HepG2 (cell line): ENCODE results near the gene TNPO3. TPM values are rescaled to one million over a fixed set of nuclear protein-coding genes. Genes with fewer than 3 reads are reported as not detected.

ENCODE experiments used
- ATAC-seq: fragments of 200-7000 bp; cut with Tn5 transposase; 3 replicates; pipeline ENCODE4 v1.9.1; 2020; ENCODE audit warnings: mild to moderate bottlenecking, moderate library complexity
- BruUV-seq: library from RNA; stranded (reverse); fragments of 400-500 nt; replicated peaks from 2 replicates; lab custom pipeline; 2021; lab: Mats Ljungman, UMichigan
- CTCF ChIA-PET: fragments of 300-600 bp; formaldehyde crosslinking; extraction: SDS; loops from one replicate; lab custom pipeline; 2021; ENCODE audit warnings: low total read pairs, inconsistent platforms, low intra/inter-chr PET ratio; lab: Yijun Ruan, JAX
- POLR2A ChIA-PET: fragments of 350-600 bp; sonication (Branson Sonifier 250); formaldehyde crosslinking; loops from one replicate; lab custom pipeline; 2020; ENCODE audit warnings: antibody characterized with exemption, inconsistent platforms; lab: Yijun Ruan, JAX
- DNase-seq: peaks from one replicate; pipeline ENCODE4 v3.0.0-alpha.2; 2015; ENCODE audit warnings: low spot score
- FAIRE-seq: peaks from 3 replicates; lab custom pipeline; 2011; peaks lifted over from hg19 to GRCh38; lab: Jason Lieb, UNC
- H2AFZ ChIP-seq: one replicate; pipeline ENCODE4 v1.6.1; 2011; ENCODE audit warnings: low read length, inconsistent platforms
- H3K27ac ChIP-seq: fragments of 300-600 bp; 3 replicates; pipeline ENCODE4 v1.8.0; 2011; ENCODE audit warnings: mixed run types, mild to moderate bottlenecking, mixed read lengths, low read length, inconsistent platforms; ENCODE audit not compliant: insufficient read depth; ENCODE audit errors: extremely low read length
- H3K27me3 ChIP-seq, 2 experiments: fragments of 200-600 bp in 1 of 2; 2 replicates in 1 of 2; 3 replicates in 1 of 2; pipeline versions ENCODE4 v1.6.0 to v1.8.0; 2011; ENCODE audit warnings: low read length in 2 of 2, mild to moderate bottlenecking in 2 of 2, moderate library complexity in 2 of 2, inconsistent platforms in 1 of 2; ENCODE audit not compliant: insufficient read depth in 2 of 2, control insufficient read depth in 1 of 2
- H3K36me3 ChIP-seq, 2 experiments: fragments of 200-600 bp in 1 of 2; replicated peaks in 1 of 2; 2 replicates in 1 of 2; 3 replicates in 1 of 2; pipeline versions ENCODE4 v1.5.1 to v1.8.0; 2011; ENCODE audit warnings: low read length in 2 of 2, inconsistent platforms in 1 of 2; ENCODE audit not compliant: insufficient read depth in 2 of 2, control insufficient read depth in 1 of 2
- H3K4me1 ChIP-seq: 2 replicates; pipeline ENCODE4 v1.5.1; 2012; ENCODE audit warnings: low read length, inconsistent platforms; ENCODE audit not compliant: insufficient read depth
- H3K4me2 ChIP-seq: 2 replicates; pipeline ENCODE4 v1.6.0; 2011; ENCODE audit warnings: low read depth, low read length, inconsistent platforms
- H3K4me3 ChIP-seq, 3 experiments: fragments of 200-600 bp in 1 of 3; sonication (generic), shearing (Covaris generic) in 1 of 3; replicated peaks in 1 of 3; 2 replicates each; pipeline ENCODE4 v1.5.1; 2011 to 2016; ENCODE audit warnings: low read length in 3 of 3, inconsistent platforms in 2 of 3, low read depth in 2 of 3, mild to moderate bottlenecking in 2 of 3, control low read depth in 1 of 3, mixed read lengths in 1 of 3; ENCODE audit not compliant: insufficient read depth in 1 of 3
- H3K79me2 ChIP-seq: one replicate; pipeline ENCODE4 v1.6.1; 2011; ENCODE audit warnings: low read length, inconsistent platforms; ENCODE audit not compliant: insufficient read depth
- H3K9ac ChIP-seq: 2 replicates; pipeline ENCODE4 v1.6.0; 2011; ENCODE audit warnings: mild to moderate bottlenecking, low read depth, low read length, inconsistent platforms; ENCODE audit not compliant: insufficient read depth
- H3K9me3 ChIP-seq: 2 replicates; pipeline ENCODE4 v1.5.1; 2012; ENCODE audit warnings: mild to moderate bottlenecking, low read length
- H4K20me1 ChIP-seq: 2 replicates; pipeline ENCODE4 v1.6.0; 2011; ENCODE audit warnings: inconsistent platforms, mild to moderate bottlenecking, low read length, moderate library complexity; ENCODE audit not compliant: insufficient read depth
- GTF2F1 ChIP-seq: fragments of 150-350 bp; IDR thresholded peaks from 2 replicates; pipeline ENCODE4 v1.6.1; 2014; ENCODE audit warnings: low read length
- NCOR1 ChIP-seq: fragments of 200-600 bp; sonication (generic); IDR thresholded peaks from 2 replicates; pipeline ENCODE4 v1.7.0; 2017; ENCODE audit warnings: antibody characterized with exemption, low read length, borderline replicate concordance
- NRL ChIP-seq: sonication (generic); formaldehyde crosslinking; IDR thresholded peaks from 2 replicates; pipeline ENCODE4 v1.5.0; 2020; ENCODE audit warnings: missing genetic modification reagents, mild to moderate bottlenecking, moderate library complexity, borderline replicate concordance
- RFXANK ChIP-seq: IDR thresholded peaks from 2 replicates; pipeline ENCODE4 v1.6.1; 2016
- SOX5 ChIP-seq: IDR thresholded peaks from 2 replicates; pipeline ENCODE4 v1.6.1; 2016; ENCODE audit warnings: borderline replicate concordance
- SUZ12 ChIP-seq: fragments of 150-350 bp; IDR thresholded peaks from 2 replicates; pipeline ENCODE4 v1.6.1; 2014; ENCODE audit warnings: low read depth, low read length
- ZNF33B ChIP-seq: sonication (generic); formaldehyde crosslinking; IDR thresholded peaks from 2 replicates; pipeline ENCODE4 v1.5.1; 2020; ENCODE audit warnings: mild to moderate bottlenecking, missing genetic modification reagents
- ZNF468 ChIP-seq: sonication (generic); formaldehyde crosslinking; IDR thresholded peaks from 2 replicates; pipeline ENCODE4 v1.8.0; 2022; ENCODE audit warnings: mild to moderate bottlenecking, moderate library complexity, missing genetic modification reagents
- ZNF737 ChIP-seq: sonication (generic); formaldehyde crosslinking; IDR thresholded peaks from 2 replicates; pipeline ENCODE4 v1.5.0; 2020; ENCODE audit warnings: missing genetic modification reagents, mild to moderate bottlenecking, borderline replicate concordance
- ZNF776 ChIP-seq: sonication (generic); formaldehyde crosslinking; IDR thresholded peaks from 2 replicates; pipeline ENCODE4 v1.4.0; 2020; ENCODE audit warnings: mild to moderate bottlenecking, missing genetic modification reagents
- WGBS: methylation state at CpG from one replicate; pipeline ENCODE4 v1.1.6; 2017; ENCODE audit warnings: low lambda C conversion rate; 5-methylcytosine and 5-hydroxymethylcytosine counted together
- in situ Hi-C: cut with HindIII; loops from 2 replicates; pipeline ENCODE4 v1.10.0; 2017; ENCODE audit warnings: low pct_unique_long_range_greater_than_20kb; ENCODE audit not compliant: extremely low pct_ligation_motif_present
- intact Hi-C: fragments of 100-400 bp; cut with micrococcal nuclease; formaldehyde crosslinking; loops from one replicate; pipeline ENCODE4 v1.10.0; 2022; ENCODE audit not compliant: unreplicated experiment
- polyA plus RNA-seq, 8 experiments: library from polyadenylated mRNA; depleted of rRNA in 3 of 8; stranded (reverse) in 7 of 8; unstranded in 1 of 8; fragments of >200 nt; fragmentation: Illumina TruSeq in 4 of 8; extraction: Trizol in 4 of 8; gene quantifications; 2 replicates each; pipeline versions ENCODE4 v1.2.1 to v1.2.3, GENCODE V29; 2011 to 2016; ENCODE audit warnings: low read depth in 4 of 8, missing spikeins in 1 of 8, mixed read lengths in 1 of 8; ENCODE audit not compliant: insufficient read depth in 1 of 8
- total RNA-seq, 5 experiments: library from RNA; depleted of rRNA; stranded (reverse); fragments of >200 nt; fragmentation: Illumina TruSeq; extraction: Trizol; gene quantifications; 2 replicates each; pipeline ENCODE4 v1.2.3, GENCODE V29; 2016; ENCODE audit warnings: low read depth in 1 of 5
- TF ChIP-seq, protein P1 (sequence below): sonication (generic); formaldehyde crosslinking; IDR thresholded peaks from 2 replicates; pipeline ENCODE4 v1.9.0; 2021; ENCODE audit warnings: mild to moderate bottlenecking, missing genetic modification reagents
- TF ChIP-seq, protein P2 (sequence below): sonication (generic); formaldehyde crosslinking; IDR thresholded peaks from 2 replicates; pipeline ENCODE4 v1.4.0; 2020; ENCODE audit warnings: mild to moderate bottlenecking, missing genetic modification reagents
- TF ChIP-seq, protein P3 (sequence below): sonication (generic); formaldehyde crosslinking; IDR thresholded peaks from 2 replicates; pipeline ENCODE4 v1.5.0; 2020; ENCODE audit warnings: mild to moderate bottlenecking, missing genetic modification reagents
- TF ChIP-seq, protein P4 (sequence below): conservative IDR thresholded peaks from 2 replicates; pipeline ENCODE4 v1.6.1; 2018; ENCODE audit warnings: missing genetic modification reagents

TNPO3 gene
- total and polyA plus RNA-seq, 2 of the 13 experiments (the other 11 are each of a cell fraction or from before 2014, with no cell fraction given): 23.8 to 44.6 TPM

DNA sequence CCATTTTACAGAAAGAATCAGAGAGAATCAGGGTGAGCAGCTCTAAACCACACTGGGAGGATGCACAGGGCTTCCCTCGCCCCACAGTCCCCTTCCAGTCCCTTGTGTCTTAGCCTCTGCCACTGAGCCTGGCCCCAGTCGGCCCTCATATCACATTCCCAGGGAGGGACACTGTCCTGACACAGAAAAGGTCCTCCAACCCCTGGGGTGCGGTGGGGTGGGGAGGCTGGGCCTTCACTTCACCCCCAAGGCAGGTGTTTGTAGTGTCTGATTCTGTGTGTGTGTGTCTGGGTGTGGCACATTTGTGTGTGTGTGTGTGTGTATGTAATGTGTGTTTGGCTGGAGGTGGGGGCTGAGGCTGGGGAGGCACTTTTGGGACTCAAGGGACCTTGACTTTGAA, 142.6 kb downstream of the TNPO3 start:
- intact Hi-C loops: no loop called here
- TF ChIP-seq ZNF776 (CRISPR knock-in tag) (no peak), NCOR1 (no peak), ZNF468 (CRISPR knock-in tag) (no peak), SOX5 (CRISPR knock-in tag) (no peak), NRL (no peak), ZNF737 (CRISPR knock-in tag) (no peak), RFXANK (CRISPR knock-in tag) (no peak), SUZ12 (no peak), GTF2F1 (no peak), ZNF33B (CRISPR knock-in tag) (no peak)
- TF ChIP-seq, protein P1, sequence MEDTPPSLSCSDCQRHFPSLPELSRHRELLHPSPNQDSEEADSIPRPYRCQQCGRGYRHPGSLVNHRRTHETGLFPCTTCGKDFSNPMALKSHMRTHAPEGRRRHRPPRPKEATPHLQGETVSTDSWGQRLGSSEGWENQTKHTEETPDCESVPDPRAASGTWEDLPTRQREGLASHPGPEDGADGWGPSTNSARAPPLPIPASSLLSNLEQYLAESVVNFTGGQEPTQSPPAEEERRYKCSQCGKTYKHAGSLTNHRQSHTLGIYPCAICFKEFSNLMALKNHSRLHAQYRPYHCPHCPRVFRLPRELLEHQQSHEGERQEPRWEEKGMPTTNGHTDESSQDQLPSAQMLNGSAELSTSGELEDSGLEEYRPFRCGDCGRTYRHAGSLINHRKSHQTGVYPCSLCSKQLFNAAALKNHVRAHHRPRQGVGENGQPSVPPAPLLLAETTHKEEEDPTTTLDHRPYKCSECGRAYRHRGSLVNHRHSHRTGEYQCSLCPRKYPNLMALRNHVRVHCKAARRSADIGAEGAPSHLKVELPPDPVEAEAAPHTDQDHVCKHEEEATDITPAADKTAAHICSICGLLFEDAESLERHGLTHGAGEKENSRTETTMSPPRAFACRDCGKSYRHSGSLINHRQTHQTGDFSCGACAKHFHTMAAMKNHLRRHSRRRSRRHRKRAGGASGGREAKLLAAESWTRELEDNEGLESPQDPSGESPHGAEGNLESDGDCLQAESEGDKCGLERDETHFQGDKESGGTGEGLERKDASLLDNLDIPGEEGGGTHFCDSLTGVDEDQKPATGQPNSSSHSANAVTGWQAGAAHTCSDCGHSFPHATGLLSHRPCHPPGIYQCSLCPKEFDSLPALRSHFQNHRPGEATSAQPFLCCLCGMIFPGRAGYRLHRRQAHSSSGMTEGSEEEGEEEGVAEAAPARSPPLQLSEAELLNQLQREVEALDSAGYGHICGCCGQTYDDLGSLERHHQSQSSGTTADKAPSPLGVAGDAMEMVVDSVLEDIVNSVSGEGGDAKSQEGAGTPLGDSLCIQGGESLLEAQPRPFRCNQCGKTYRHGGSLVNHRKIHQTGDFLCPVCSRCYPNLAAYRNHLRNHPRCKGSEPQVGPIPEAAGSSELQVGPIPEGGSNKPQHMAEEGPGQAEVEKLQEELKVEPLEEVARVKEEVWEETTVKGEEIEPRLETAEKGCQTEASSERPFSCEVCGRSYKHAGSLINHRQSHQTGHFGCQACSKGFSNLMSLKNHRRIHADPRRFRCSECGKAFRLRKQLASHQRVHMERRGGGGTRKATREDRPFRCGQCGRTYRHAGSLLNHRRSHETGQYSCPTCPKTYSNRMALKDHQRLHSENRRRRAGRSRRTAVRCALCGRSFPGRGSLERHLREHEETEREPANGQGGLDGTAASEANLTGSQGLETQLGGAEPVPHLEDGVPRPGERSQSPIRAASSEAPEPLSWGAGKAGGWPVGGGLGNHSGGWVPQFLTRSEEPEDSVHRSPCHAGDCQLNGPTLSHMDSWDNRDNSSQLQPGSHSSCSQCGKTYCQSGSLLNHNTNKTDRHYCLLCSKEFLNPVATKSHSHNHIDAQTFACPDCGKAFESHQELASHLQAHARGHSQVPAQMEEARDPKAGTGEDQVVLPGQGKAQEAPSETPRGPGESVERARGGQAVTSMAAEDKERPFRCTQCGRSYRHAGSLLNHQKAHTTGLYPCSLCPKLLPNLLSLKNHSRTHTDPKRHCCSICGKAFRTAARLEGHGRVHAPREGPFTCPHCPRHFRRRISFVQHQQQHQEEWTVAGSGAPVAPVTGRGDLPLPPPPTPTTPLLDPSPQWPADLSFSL (CRISPR knock-in tag): no peak
- TF ChIP-seq, protein P2, sequence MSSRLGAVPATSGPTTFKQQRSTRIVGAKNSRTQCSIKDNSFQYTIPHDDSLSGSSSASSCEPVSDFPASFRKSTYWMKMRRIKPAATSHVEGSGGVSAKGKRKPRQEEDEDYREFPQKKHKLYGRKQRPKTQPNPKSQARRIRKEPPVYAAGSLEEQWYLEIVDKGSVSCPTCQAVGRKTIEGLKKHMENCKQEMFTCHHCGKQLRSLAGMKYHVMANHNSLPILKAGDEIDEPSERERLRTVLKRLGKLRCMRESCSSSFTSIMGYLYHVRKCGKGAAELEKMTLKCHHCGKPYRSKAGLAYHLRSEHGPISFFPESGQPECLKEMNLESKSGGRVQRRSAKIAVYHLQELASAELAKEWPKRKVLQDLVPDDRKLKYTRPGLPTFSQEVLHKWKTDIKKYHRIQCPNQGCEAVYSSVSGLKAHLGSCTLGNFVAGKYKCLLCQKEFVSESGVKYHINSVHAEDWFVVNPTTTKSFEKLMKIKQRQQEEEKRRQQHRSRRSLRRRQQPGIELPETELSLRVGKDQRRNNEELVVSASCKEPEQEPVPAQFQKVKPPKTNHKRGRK (CRISPR knock-in tag): no peak
- TF ChIP-seq, protein P3, sequence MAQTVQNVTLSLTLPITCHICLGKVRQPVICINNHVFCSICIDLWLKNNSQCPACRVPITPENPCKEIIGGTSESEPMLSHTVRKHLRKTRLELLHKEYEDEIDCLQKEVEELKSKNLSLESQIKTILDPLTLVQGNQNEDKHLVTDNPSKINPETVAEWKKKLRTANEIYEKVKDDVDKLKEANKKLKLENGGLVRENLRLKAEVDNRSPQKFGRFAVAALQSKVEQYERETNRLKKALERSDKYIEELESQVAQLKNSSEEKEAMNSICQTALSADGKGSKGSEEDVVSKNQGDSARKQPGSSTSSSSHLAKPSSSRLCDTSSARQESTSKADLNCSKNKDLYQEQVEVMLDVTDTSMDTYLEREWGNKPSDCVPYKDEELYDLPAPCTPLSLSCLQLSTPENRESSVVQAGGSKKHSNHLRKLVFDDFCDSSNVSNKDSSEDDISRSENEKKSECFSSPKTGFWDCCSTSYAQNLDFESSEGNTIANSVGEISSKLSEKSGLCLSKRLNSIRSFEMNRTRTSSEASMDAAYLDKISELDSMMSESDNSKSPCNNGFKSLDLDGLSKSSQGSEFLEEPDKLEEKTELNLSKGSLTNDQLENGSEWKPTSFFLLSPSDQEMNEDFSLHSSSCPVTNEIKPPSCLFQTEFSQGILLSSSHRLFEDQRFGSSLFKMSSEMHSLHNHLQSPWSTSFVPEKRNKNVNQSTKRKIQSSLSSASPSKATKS (CRISPR knock-in tag): no peak
- TF ChIP-seq, protein P4, sequence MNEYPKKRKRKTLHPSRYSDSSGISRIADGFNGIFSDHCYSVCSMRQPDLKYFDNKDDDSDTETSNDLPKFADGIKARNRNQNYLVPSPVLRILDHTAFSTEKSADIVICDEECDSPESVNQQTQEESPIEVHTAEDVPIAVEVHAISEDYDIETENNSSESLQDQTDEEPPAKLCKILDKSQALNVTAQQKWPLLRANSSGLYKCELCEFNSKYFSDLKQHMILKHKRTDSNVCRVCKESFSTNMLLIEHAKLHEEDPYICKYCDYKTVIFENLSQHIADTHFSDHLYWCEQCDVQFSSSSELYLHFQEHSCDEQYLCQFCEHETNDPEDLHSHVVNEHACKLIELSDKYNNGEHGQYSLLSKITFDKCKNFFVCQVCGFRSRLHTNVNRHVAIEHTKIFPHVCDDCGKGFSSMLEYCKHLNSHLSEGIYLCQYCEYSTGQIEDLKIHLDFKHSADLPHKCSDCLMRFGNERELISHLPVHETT: no peak

More for the DNA sequence above, 142.6 kb downstream of the TNPO3 start:
- no peak for DNase-seq
- 0% methylated on average over 1 of the region's 3 CpGs for WGBS
- in situ Hi-C loops: no loop called here
- CTCF ChIA-PET: no interaction called here
- no peak overlapping the region for H3K4me3 ChIP-seq
- no peak for ATAC-seq
- no peaks in the 10 kb centered on the region for H3K9me3 ChIP-seq
- FAIRE-seq: no peak
- no peak overlapping the region for H3K27ac ChIP-seq
- H3K9ac ChIP-seq: no peak overlapping the region
- no peak overlapping the region for H2AFZ ChIP-seq
- H3K79me2 ChIP-seq: no peaks in the 10 kb centered on the region
- no TSS peak for BruUV-seq
- POLR2A ChIA-PET: no interaction called here
- H3K27me3 ChIP-seq: peaks cover 2 to 53% of the 10 kb centered on the region in 2 experiments; a peak in 3 of 5 replicates
- no peaks in the 10 kb centered on the region for H3K36me3 ChIP-seq
- no peaks in the 10 kb centered on the region for H4K20me1 ChIP-seq
- H3K4me1 ChIP-seq: peaks cover 26% of the 10 kb centered on the region
- H3K4me2 ChIP-seq: no peak overlapping the region
